GM12872 (cell line): ENCODE measurements around the gene CYP27B1.

Source experiments
- CTCF ChIP-seq: IDR thresholded peaks from 3 replicates; pipeline ENCODE4 v1.5.1; 2011; ENCODE audit warnings: low read depth, mild to moderate bottlenecking, low read length, moderate library complexity; ENCODE audit not compliant: insufficient read depth

Gene CYP27B1

DNA sequence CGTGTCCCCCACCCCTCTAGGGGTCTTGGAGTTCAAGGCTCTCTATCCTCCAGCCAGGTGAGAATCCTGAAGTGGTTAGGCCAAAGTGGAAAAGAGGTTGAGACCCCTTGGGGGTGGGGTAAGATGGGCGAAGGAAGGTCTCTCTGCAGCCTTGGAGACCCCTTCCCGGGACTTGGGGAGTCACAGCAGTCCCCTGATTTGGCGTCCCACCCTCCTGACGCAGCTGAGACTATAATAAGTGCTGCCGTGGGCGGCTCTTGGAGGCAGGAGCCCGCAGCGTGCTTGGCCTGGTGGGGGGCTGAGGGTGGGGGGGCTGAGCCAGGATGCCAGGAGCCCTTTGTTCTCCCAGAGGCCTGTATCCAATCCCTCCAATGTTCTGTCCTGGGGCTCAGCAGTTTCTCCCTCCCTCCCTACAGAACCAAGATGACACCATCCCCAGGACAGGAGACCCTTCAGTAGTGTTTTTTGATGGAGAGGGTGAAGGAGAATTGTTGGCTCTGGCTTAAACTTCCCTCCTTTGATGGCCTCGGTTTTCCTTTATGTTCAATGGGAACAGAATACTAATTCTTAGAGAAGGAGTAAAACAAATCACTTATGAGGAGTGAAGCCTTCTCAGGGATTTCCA is 26.9 kb downstream of the CYP27B1 start:
- TF ChIP-seq CTCF: no peak

GRCh38 chr12:57739387-57739786 is 27.5 kb downstream of the CYP27B1 start:
- TF ChIP-seq CTCF: no peak

DNA sequence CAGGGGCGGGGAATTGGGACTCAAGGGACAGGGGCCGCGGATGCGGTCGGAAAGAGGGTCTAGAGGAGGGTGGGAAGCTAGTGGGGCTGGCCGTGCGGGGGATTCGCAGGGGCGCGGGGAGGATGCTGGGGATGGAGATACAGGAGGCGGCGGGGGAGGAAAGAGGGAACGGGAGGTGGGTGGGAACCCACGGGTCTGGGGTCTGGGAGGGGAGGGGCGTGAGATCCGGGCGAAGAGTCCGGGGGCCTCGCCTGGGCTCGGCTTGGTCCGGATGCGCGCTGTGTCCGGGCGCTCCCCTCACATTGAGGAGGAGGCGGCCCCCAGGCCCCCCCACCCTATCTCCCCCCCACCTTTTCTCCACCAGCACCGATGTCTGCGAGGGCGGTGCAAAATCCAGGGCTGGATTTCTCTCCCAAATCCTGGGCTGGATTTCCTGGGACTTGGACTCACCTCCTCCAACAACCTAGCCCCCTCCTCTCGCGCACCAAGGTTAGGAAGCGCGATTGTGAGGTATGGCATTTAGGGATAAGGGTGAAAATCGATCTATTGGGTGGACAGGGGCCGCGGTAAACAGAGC is 28.1 kb downstream of the CYP27B1 start, which contains the start of gene AGAP2:
Gene AGAP2 (minus strand): TSS at position 82 of the 577 bp plus-strand sequence. CDS start 496 bp downstream, outside the sequence.
- TF ChIP-seq CTCF: no peak

- TF ChIP-seq CTCF: no peak
Observed at GRCh38 chr12:57737467-57738460, 29.1 kb downstream of the CYP27B1 start.

DNA sequence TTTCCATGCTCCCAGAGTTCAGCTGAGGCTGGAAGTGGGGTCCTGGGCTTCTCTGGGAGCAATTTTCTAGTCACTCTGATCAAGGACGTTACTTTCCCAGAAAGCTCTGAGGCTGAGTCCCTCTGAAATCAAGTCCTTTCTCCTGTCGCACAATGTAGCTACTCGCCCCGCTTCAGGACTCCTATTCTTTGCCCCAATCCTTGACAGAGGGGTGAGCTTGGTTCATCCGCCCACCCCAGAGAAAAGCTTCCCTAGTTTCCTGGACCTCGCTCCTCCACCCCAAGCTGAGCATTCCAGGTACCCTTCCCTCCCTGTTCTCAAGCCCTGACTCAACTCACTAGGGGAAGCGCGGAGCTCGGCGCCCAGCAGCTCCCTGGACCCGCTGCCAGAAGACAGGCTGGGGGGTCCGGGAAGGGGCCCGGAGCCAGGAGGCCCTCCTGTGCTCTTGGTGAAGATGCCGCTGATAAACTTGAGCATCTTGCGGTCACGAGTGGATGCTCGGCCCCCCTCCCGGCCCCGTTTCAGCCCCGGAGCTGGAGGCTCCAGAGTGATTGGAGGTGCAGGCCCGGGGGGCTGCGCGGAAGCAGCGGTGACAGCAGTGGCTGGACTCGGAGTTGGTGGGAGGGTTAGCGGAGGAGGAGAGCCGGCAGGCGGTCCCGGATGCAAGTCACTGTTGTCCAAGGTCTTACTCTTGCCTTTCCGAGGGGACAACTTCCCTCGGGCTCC is 30.0 kb downstream of the CYP27B1 start:
- TF ChIP-seq CTCF: no peak

GRCh38 chr12:57735952-57736740 is 30.7 kb downstream of the CYP27B1 start:
- no peak for TF ChIP-seq CTCF
